ENCODE results near the gene SUCO.

Gene SUCO

DNA sequence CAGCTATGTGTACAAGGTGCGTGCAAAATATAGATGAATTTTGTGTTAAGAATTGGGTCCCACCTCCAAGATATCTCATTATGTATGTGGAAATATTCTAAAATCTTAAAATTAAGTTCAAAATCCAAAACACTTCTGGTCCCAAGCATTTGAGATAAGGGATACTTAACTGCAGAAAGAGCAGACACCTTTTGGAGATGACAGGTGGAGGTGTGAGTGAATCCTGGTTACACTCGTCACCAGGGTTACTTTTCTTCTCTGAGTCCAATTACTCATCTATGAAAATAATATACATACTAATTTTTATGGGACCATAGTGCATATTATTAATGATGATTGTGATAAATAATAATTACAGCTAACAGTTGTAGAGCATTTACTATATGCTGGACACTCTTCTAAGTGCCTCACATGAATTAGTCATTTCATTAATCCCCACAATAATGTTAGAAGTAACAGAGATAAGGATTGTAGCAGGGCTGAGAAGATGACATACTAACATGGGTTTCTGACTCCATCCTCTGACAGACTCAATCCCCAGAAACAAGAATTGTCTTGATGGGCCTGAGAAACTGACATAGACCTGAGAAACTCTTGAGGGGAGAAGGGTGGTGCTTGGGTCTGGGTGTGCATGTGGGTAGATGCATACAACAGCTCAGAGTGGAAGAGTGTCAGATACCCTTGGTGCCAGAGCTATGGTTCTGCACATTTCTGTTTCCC, 117.7 kb downstream of the SUCO start:
- no peak for DNase-seq

DNA sequence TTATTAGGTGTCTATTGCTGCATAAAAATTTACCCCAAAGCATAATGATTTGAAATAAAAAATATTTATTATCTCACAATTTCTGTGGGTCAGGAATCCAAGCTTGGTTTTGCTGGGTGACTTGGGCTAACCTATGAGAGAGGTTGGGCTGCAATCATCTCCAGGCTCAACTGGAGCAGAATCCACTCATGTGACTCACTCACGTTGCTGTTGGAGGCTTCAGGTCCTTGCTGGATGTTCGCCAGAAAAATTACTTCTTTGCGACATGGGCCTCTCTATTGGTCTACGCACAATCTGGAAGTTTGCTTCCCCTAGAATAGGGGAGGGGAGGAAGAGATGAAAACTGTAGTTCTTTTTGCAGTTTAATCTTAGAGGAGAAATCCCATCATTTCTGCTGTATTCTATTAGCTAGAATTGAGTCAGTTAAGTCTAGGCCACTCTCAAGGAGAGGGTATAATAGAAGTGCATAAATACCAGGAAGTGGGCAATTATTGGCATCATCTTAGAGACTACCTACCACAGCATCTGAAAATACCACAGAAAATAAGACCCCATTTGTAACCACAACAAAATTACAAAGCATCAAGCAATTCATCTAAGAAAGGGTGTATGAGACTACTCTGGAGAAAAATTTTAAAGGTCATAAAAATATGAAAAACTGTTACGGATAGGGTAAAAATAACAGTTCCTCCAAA, 120.2 kb downstream of the SUCO start:
- DNase-seq = no peak

DNA sequence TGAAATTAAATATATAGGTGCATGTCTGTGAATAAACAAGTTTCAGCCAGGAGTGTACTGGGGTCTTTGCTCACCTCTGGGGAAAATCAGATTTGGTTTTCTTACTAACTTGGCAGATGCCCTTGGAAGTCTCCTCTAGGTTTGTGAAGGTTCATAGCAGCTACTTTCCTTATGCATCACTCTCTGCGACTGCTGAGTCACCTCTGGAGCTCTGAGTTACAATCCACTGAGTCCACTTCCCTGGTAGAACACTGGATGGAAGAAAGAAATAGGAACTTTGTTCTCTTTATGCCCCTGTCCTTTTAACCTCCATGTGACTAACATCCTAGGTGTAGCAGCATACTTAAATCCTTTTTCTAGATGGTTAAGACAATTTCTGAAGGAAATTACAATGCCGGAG, 121.6 kb downstream of the SUCO start:
- DNase-seq = no peak

GRCh38 chr1:172656576-172656975, 123.6 kb downstream of the SUCO start:
- no peak for DNase-seq

- DNase-seq = no peak
Measured at GRCh38 chr1:172657586-172657985, 124.6 kb downstream of the SUCO start.

GRCh38 chr1:172658871-172659453, 126.0 kb downstream of the SUCO start, which contains the start of gene FASLG:
Gene FASLG, plus strand, starts transcription at chr1:172659103. Its CDS starts 99 bp downstream, at chr1:172659202.
- peak in 1 of 4 experiments; percentile 9 for DNase-seq

GRCh38 chr1:172661107-172661506, 128.2 kb downstream of the SUCO start:
- DNase-seq = no peak

Data from activated naive CD4-positive, alpha-beta T cell (primary cell).